GM18861 (cell line): ENCODE results near the gene CFAP298.
"Not testable (repeated sequence)": the region's sequence is repeated elsewhere in the genome, so short reads cannot be mapped to it uniquely, and the experiment has no call there.

Source experiments
- ATAC-seq: cut with Tn5 transposase; IDR thresholded peaks from one replicate; pipeline ENCODE4 v1.9.1; 2021; ENCODE audit not compliant: unreplicated experiment

CFAP298 gene

DNA sequence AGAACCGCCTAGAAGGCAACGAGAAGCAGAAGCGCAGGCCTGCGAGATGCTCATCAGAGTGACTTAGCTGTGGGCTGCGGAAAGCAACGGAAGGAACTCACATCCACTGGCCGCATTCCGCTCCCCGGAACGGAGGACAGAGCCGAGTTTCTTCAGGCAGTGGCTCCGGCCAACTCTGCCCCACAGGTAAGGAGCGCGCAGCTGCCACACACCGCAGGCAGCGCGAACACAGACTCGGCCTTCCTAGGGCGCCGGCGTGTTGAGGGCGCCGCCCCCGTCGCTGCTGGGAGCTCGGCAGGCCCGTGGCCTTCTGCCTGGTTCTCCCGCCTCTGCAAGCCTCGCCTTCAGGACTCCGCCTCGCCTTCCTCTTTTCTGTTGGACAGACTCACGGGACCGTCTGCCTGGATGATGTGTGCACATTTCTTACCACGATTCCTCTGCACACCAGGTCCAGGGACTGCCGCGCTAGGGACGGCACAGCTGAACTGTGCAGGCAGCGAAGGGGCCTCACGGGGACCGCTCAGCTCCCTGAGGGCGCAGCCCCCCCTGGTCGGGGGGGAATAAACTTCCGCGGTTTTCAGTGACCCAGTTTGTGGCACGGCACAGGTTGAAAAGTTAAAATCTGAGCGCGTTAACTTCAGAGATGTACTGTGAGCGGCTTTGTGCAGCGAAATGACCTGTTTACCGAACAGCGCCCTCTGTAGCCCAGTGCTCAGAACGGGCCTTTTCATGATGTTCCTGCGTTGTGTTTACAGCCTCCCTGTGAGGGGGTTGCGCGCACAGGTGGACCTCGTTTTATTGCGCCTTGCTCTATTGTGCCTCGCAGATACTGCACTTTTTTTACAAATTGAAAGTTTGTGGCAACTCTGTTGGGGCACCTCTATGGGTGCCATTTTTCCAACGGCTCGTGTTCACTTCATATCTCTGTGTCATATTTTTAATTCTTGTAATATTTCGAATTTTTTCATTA, 42.6 kb downstream of the CFAP298 start:
- ATAC-seq = peak; percentile 71

GRCh38 chr21:32567626-32568025, 44.6 kb downstream of the CFAP298 start:
- ATAC-seq = no peak

GRCh38 chr21:32566741-32567389, 45.3 kb downstream of the CFAP298 start:
- ATAC-seq = no peak

DNA sequence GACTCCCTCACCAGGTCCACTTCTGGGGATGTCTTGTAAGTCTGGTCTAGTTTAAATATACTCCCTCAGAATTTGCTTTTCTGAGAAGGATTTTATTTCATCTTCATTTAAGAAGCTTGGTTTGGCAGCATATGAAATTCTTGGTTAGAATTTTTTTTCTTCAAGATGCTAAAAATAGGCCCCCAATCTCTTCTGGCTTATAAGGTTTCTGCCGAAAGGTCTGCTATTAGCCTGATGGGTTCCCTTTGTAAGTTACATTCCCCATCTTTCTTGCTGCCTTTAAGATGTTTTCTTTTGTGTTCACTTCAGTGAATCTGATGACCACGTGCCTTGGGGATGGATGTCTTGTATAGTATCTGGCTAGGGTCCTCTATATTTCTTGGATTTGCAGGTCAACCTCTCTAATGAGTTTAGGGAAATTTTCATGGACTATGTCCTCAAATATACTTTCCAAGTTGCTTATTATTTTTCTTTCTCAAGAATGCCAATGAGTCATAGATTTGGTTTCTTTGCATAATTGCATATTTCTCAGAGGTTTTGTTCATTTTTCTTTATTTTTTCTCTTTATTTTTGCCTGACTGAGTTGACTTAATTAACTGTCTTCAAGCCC, 46.2 kb downstream of the CFAP298 start:
- ATAC-seq = no peak

- ATAC-seq = no peak
Measured at GRCh38 chr21:32562915-32563314, 49.3 kb downstream of the CFAP298 start.

DNA sequence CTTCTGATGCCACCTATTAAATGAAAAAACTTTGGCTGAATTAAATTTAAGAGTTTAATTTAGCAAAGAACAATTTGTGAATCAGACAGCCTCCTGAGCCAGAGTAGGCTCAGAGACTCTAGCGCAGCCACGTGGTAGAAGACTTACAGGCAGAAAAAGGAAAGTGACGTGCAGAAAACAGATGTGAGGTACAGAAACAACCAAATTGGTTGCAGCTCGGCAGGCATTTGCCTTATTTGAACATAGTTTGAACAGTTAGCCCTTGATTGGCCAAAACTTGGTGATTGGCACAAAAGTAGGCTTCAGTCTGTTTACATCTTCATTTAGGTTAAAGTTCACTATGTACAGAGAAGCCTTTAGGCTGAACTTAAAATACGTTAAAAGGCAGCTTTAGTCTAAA, 49.8 kb downstream of the CFAP298 start:
- ATAC-seq = no peak

DNA sequence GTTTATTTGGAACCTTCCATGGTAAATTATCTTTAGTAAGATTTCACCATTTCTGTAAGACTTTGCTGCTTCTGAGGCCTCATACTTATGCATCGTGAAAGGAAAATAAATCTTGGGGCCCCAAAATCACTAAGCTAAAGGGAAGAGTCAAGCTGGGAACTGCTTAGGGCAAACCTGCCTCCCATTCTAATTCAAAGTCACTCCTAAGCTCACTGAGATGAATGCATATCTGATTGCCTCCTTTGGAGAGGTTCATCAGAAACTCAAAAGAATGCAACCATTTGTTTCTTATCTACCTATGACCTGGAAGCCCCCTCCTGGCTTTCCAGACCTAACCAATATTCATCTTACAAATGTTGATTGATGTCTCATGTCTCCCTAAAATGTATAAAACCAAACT, 50.7 kb downstream of the CFAP298 start:
- not testable (repeated sequence) for ATAC-seq

DNA sequence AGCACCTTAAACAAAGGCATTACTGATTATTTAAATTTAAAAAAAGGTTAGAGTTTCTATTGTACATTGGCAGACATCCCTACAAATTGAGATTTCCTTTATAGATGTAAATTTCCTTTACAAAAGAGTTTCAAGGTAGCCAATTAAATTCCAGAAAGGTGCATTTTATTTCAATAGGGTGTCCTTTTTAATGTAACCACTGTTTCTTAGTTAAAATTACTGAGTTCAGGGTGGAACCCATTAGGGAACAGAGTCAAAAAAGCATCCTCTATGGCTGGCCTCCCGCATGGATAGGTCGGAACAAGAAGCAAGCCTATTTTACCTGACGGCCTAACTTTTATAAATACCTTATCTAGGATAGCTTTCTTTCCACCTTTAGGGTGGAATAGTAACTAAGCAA, 51.3 kb downstream of the CFAP298 start:
- no peak for ATAC-seq

- ATAC-seq = no peak
Measured at GRCh38 chr21:32559006-32559610, 53.1 kb downstream of the CFAP298 start.

GRCh38 chr21:32558106-32558505, 54.1 kb downstream of the CFAP298 start:
- ATAC-seq = no peak

- ATAC-seq = no peak
Measured at GRCh38 chr21:32554832-32555638, 57.1 kb downstream of the CFAP298 start.

GRCh38 chr21:32549886-32550285, 62.3 kb downstream of the CFAP298 start:
- no peak for ATAC-seq

DNA sequence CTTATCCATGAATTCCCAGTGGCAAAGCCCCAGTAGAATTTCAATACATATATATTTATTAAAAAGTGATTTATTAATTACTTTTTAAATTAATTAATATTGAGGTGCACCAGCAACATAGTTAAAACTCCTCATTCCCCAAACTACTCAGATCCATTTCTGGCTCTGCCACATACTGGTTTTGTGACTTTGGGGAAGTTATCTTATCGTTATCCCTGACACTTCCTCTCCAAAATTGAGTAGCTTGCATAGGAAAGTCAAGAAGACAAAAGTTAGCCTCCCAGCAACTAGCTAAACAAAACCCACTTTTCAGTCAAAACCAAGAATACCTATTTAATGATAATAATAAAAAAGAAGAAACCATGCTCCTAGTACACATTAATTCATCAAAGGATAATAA, 62.7 kb downstream of the CFAP298 start:
- no peak for ATAC-seq
